Measurements from ENCODE around the gene ADGRG1.

ADGRG1 gene

DNA sequence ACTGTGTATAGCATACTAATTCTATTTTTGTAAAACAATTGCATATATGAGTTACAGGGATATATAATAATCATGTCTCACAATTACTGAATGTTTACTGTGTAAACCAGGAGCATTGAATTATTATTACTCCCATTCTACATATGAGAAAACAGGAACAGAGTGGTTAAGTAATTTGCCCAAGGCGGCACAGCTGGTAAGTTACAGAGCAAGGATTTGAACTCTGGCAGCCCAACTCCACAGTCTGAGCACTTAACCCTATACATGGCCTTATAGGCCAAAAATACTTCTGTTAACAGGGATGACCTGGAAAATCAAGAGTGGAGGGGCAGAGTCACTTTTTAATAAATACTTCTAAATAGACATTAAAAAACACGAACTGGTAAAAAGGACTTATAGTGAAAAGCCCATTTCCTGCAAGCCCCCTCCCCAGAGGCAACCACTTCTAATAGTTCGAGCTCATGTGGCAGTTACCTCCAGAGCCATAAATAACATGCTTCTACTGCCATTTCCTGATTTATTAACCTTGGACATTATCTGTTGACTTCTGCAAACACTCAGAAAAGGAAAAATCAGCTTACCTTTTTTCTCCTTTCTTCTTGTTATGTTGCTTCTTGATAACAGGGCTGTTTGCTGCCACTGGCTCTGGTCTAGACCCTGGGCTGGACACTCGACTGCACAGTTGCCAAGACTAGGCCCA, 22.1 kb upstream of the ADGRG1 start:
- no peak for DNase-seq (ENCODE audit: low read depth)

DNA sequence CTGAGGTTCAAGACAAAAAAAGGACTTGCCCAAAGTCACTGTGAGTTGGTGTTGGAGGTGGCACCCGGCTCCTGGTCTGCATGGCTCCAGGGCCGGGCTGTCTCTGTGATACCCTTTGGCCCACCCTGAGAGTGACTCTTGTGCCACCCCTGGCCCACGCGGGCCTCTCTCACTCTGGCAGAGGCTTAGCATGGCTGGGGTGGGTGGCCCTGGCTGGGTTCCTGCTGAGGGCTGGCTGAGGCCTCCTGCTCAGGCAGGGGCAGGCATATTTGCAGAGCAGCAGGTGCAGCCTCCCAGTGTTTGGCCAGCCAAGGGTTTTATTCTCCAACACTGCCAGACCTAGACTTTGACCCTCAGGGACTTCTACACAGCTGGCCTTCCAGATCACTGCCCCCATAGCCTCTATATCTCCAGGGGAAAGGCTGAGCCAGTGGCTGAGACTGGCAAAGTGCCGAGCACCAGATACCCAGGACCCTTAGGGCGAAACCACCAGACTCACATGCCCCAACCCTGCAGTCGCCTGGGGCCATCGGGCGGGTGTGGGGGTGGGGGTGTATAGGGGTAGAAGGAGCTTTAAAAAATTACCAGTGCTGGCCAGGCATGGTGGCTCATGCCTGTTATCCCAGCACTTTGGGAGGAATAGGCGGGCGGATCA, 21.5 kb upstream of the ADGRG1 start:
- DNase-seq (ENCODE audit: low read depth), result no peak

DNA sequence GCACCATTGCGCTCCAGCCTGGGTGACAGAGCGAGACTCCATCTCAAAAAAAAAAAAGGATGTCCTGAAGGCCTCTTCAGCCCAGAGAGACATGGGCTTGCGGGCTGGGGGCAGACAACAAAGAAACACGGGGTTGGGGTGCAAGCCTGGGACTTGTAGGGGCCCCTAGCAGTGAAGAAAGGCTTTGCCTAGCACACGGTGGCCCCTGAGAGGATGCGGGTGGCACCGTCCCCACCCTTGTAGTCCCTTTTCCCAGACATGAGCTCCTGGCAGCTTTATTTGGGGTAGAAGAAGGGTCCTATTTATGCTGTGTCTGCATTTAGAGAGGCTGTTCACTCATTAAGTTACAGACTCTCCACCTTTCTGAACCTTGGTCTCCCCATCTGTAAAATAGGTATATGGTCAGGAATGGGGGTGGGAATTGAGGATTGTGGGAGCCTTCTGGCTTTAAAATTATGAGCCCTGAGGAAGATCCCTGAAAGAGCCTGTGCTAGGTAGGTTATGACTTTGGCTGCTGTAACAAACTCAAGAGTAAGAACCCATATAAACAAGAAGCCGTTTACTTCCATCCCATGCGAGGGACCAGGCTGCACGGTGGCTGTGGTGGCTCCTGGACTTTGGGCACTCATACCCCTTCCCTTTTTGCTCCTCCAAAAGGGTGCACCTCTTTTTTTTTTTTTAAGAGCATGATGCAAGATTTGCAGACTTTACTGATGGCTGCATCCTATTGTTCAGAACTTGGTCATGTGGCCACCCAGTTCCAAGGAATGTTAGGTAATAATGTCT, 20.6 kb upstream of the ADGRG1 start:
- DNase-seq (ENCODE audit: low read depth), result no peak

DNA sequence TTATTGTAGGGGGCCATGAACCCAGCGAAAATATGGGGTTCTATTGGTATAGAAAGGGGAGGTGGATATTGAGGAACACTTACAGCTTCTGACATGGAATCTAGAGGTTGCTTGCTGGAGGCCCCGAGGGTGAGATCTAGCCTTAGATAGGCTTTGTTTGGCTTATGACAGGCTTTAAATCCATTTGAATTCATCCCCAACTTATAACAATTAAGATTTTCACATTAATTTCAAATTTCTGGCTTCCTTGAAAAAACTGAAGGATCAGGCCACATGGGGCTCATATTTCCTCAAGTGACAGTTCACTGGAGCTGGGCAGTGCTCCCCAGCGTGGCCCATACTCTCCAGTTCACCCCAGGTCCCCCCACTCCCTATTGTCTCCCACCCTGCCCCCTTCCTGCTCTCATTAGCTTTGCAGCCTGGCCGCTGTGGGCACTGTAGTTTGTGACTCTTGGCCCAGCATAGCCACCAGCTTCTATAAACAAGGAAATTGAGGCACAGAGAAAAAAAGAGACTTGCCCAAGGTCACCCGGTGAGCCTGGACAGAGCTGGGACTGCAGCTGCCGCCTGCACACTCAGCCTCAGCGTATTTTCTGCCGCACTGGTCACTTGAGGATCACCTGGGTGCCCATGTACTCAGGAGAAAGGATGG, 19.8 kb upstream of the ADGRG1 start:
- DNase-seq (ENCODE audit: low read depth), result no peak

DNA sequence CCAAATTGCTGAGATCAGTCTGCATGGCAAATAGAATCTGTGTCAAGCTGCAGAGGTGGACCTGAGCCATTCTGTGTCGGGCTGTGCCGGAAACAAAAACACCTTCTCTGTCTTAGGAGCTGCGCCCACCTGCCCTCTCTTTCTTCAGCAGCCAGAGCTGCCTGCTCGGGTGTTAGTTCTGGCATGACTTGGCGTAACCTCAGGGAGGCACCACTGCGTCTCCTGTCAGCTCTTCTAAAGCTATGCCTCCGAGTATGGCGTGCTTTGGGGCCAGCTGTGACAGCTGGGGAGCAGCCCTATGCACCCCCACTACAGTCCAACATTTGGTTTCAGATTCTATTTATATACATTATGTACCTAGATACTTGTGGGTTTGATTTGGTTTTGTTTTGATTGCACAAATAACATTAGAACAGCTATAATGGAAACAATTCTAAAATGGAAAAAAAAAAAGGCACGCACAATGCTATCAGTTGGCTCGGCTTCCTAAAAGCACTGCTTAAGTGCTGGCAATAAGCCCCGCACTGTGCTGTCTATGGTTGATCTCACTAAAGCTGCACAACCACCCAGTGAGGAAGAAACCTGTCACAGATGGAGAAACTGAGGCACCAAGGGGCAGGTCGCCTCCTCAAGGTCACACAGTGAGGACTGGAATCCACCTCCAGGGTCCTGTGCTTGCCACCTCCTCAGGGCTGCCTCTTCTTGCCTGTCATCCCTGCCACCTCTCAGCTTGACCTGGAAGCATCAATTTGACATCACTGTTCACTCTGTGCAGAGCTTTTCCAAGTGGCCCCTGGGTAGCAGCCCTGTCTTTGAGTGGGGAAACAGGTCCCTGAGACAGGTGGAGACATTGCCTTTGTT, 18.7 kb upstream of the ADGRG1 start:
- DNase-seq (ENCODE audit: low read depth), result peak; percentile 17

DNA sequence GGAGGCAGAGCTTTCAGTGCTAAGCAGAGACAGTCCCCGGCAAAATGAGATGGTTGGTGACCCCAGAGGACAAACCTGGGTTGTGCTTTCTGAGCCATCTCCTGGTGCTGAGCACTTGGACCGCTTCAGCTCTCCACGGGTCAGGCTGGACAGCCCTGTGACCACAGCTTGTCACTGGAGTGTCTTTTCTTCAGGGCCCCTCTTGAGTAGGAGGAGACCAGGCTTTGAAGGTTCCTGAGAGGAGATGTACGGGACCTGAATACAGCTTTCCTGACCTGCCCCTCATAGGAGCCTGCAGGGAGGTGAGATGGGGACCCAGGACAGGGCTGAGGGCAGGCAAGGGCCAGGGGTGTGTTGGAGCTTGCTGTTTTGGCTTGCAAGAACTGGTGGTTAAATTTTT, 17.8 kb upstream of the ADGRG1 start:
- DNase-seq (ENCODE audit: low read depth), result no peak

DNA sequence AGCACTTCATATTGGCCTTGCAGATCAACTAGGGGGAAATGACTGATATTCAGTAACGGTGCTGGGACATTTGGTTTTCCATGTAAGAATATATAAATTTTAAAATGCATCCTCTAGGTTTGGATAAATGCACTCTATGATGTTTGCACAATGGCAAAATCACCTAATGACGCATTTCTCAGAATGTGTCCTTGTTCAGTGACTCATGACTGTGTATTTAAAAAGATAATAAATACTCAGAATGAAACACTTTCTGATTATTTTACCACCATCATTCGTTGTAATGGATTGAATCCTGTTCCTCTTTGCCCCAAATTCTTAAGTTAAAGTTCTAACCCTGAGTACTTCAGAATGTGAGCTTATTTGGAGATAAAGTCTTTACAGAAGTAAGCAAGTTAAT, 17.2 kb upstream of the ADGRG1 start:
- no peak for DNase-seq (ENCODE audit: low read depth)

DNA sequence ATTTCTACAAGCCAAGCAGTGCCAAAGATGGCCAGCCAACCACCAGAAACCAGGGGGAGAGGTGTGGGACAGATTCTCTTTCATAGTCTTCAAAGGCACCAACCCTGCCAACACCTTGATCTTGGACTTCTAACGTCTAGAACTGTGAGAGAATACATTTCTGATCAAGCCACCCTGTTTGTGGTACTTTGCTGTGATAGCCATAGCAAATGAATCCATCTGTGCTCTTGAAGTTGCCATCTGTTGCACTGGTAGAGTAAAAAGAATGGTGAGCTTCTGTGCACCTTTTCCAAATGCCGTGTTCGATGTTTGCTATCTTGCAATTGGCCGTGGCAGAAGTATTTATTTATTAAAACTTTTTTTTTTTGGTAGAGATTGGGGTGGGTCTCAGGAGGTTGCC, 16.7 kb upstream of the ADGRG1 start:
- no peak for DNase-seq (ENCODE audit: low read depth)

DNA sequence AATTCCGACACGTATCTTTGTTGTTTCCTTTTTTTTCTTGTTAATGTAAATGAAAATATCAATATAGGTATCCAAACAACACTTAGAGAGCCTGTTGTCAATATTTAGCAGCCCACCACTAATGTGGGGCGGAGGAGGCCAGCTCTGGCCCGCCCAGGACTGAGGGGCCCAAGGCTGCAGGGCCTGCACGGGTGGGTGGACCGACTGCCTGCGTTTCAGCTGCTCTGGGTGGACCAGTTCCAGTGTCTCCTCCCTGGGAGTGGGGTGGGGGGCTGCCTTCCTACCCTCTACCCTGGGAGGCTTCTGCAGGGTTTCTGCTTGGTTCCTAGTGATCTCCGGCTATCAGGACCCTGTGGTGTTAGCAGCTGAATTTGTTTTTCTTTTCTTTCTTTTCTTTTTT, 15.9 kb upstream of the ADGRG1 start:
- DNase-seq (ENCODE audit: low read depth), result no peak

DNA sequence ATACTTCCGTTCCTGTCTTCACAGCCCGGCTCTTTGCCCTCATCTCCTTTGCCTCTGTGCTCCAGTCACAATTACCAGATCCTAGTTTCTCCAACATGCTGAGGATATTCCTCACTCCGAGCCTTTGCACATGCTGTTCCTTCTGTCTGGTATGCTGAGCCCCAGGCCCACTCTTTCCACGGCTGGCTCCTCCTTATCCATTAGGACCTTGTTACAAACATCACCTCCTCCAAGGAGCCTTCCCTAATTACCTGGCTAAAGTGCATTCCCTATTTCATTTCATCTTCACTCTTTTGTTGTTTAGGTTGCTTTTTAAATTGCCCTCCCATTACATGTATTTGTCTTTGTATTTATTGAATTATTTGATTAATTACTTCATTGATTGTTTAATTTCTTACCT, 14.9 kb upstream of the ADGRG1 start:
- DNase-seq (ENCODE audit: low read depth), result no peak

DNA sequence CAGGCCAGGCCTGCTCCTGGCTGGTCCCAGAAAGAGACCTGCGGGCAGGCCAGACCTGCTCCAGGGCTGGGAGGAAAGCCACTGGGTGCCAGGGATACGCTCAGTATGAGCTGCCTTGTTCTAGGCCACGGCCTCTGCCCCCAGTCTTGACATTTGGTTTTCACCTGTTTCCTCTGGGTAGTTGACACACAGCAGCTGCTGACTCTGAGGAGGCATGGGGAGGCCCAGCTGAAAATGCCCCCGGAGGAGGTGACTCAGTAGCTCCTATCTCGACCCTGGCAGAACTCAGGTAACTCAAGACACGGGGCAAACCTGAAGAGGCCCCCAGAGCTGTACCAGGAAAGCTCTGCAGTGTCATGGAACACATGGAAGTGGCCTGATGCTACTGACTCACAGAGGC, 13.9 kb upstream of the ADGRG1 start:
- DNase-seq (ENCODE audit: low read depth), result no peak

DNA sequence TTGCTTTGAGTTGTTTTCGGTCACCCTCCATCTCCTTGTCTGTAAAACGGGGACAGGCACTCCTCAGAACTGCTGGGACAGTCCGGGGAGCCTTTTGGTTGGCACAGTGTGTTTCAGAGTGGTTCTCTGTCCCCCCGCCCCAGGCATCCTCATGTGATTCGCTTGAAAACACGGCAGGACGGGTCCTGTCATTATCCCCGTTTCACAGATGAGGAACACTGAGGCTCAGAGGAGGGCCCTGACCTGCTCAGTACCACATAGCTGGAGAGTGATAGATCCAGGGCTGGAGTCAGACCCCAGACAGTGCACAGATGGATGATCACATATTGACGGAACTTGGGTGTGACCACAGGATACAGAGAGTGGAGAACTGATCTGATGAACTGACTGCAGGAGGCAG, 13.5 kb upstream of the ADGRG1 start:
- no peak for DNase-seq (ENCODE audit: low read depth)

DNA sequence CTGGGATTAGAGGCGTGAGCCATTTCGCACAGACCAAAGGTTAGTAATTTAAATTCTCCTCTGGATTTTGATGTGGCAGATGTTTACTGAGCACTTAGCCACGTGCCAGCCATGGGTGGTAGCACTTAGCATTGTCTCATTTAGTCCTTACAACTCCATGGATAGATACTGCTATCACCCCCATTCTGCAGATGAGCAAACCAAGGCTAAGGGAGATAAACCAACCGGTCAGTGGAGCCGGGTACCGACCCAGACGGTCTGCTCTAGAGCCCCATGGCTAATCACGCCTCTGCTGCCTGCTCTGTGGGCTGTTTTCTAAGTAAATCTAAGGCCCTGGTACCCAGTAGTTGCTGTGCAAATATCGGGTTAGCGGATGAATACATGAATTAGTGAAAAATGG, 12.6 kb upstream of the ADGRG1 start:
- DNase-seq (ENCODE audit: low read depth), result no peak

DNA sequence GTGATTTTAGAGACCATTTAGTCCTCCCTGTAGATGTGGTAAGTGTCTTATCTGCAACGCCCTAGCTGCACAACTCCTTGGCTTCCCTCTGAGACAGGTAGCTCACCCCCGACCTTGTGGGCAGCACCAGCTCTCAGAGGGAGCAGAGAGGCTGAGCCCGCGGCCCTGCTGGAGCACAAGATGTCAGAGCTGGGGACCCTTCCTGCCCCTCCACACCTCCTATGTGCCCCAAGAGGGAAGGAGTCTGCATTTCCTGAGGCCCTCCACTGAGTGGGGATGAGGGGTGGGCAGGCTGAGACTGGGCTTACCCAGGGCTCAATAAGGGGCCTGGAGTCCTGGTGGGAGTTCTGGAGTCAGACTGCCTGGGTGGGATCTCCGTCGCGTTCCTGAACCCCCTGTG, 12.2 kb upstream of the ADGRG1 start:
- no peak for DNase-seq (ENCODE audit: low read depth)

DNA sequence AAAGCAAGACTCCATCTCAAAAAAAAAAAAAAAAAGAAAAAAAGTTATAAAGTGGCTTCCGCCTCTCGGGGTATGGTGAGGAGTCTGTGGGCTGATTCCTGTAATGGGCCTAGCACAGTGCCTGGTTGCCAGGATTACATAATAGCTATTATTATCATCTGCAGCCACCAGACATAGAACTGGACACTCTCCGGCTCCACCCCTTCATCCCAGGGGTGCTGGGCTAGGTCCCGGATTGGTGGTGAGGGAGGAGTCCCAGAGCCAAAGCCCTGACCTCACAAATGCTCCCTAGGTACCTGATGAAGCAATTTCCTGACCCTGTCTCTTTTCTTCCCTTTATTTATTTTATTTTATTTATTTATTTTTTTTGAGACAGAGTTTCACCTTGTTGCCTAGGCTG, 11.6 kb upstream of the ADGRG1 start:
- no peak for DNase-seq (ENCODE audit: low read depth)

DNA sequence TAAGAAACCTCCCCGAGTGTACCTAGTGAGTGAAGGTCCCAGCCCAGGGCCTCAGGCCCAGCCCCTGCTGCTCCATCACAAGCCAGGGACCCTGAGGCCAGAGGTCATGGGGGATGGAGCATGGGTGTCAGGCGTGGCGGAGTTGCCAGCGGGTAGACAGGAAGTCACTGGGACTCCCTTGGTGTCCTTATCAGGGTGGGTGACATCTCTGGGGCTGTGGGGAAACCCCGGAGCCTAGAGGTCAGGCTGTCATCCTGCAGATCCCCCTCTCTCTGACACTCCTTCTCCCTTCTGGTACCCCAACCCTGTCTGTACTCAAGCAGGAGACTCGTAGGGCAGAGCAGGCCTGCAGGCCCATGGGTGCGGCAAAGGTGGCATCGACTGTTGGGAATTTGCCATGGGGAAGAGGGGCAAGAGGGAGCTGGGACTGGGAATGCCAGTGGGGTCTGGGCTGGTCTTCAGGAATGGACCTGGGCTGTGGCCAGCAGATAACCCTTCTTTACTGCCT, 10.8 kb upstream of the ADGRG1 start:
- no peak for DNase-seq (ENCODE audit: low read depth)

DNA sequence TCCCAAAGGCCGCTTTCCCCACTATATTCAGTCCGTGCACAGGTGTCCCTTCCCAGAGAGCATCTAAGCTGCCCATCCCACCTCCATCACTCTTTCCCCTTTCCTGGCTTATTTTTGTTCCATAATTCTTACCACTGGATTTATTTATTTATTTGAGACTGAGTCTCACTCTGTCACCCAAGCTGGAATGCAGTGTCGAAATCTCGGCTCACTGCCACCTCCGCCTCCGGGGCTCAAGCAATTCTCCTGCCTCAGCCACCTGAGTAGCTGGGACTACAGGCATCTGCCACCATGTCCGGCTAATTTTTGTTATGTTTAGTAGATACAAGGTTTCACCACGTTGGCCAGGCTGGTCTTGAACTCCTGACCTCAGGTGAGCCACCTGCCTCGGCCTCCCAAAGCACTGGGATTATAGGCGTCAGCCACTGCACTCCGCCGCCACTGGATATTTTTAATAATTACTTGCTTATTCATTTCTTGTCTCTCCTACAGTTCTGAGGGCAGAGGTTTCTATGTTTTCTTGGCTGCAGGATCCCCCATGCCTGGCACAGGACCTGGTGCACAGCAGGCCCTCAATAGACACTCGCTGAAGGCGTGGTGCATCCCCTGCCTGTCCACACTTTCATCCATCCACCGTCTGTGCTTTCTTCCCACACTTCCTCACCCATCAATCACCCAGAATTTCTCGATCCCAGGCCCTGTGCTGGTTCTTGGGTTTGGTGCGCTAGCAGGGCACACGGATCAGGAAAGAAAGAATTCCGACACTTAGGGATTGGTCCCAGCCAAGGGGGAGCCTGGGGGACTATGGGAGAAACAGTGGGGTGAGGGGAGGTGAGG, 9.9 kb upstream of the ADGRG1 start:
- DNase-seq (ENCODE audit: low read depth), result no peak

DNA sequence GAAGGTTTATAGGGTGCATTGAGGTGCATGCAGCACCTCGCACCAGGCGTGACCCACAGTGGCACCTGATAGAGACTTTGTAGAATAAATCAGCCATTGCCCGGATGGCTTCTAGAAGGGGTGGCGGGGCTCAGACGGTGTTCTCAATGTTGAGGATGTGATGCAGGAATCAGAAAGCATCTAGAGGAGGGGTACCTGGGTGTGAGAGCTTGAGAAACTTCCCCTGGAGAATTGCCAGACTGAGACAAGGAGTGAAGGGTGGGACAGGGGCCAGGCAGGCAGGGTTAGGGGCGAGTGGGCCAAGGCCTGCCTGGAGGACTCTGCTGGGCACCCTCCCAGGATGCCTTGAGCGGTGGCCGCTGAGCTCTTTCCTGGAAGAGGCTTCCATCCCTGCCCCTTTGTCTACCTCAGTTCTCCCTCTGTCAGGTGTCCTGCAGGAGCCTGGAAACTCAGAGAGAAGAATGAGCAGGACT, 9.3 kb upstream of the ADGRG1 start:
- DNase-seq (ENCODE audit: low read depth), result no peak

DNA sequence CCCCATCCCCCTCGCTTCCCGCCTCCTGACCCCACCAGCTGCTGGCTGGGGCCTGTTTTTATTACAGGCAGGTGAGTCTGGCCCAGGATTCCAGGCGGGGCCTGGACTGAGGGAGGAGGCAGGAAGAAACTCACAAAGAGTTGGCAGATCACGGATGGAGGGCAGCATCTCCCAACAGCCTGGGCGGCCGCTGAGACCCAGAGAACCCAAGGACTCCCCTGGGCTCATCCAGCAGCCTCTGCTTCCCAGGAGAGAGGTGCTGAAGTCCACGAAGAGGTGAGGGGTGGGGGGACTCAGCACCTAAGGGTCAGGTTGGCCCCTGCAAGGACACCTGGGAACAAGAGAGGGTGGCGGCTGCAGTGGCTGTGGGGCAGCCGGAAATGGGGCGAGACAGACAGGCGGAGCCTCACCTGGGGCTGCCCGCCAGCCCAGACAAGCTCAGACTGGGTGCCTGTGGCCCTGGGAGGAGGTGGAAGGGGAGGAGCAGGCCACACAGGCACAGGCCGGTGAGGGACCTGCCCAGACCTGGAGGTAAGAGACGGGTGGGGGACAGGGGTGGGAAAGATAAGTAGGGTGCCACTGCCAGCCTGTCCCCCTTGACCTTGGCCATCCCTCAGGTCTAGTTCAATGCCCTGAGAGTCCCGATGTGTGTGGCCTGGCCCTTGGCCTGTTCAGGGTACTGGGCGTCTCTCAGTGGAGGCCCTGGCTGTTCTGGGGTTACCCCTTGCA, 8.7 kb upstream of the ADGRG1 start:
- DNase-seq (ENCODE audit: low read depth), result no peak

Measured in activated T-helper 1 cell treated with Interleukin-2 at 50 U/mL for 16 hours (primary cell).